Stimulated activated CD8-positive, alpha-beta memory T cell treated with anti-CD3 and anti-CD28 coated beads, Interleukin-15, amount 100 ng/mL, for 4 hours (primary cell): ENCODE measurements around the gene KRTAP1-1.
"Not testable (repeated sequence)": the region's sequence is repeated elsewhere in the genome, so short reads cannot be mapped to it uniquely, and the experiment has no call there.

Source experiments
- DNase-seq, 2 donors: peaks; one replicate each; pipeline ENCODE4 v3.0.0-alpha.2; 2020; ENCODE audit warnings: low read depth in 2 of 2

Gene KRTAP1-1

GRCh38 chr17:41012326-41013120 lies 28.7 kb downstream of the KRTAP1-1 start:
- DNase-seq: no peak

- DNase-seq: no peak
Observed at GRCh38 chr17:41010441-41010840, 30.8 kb downstream of the KRTAP1-1 start.

GRCh38 chr17:41009936-41010335 lies 31.3 kb downstream of the KRTAP1-1 start:
- no peak for DNase-seq

GRCh38 chr17:41009301-41009760 lies 31.9 kb downstream of the KRTAP1-1 start:
- DNase-seq: no peak

- DNase-seq: no peak
Observed at GRCh38 chr17:41008811-41009210, 32.4 kb downstream of the KRTAP1-1 start, which contains the start of gene KRTAP3-1. KRTAP3-1 (minus strand) TSS chr17:41009128; CDS start chr17:41009074, 54 bp downstream.

GRCh38 chr17:41004397-41004796 lies 36.9 kb downstream of the KRTAP1-1 start:
- DNase-seq: no peak

- DNase-seq: no peak
Observed at GRCh38 chr17:41003926-41004325, 37.3 kb downstream of the KRTAP1-1 start.

- no peak for DNase-seq
Observed at GRCh38 chr17:41002814-41003213, 38.4 kb downstream of the KRTAP1-1 start.

GRCh38 chr17:41001795-41002194 lies 39.5 kb downstream of the KRTAP1-1 start:
- no peak for DNase-seq

GRCh38 chr17:40999563-40999962 lies 41.7 kb downstream of the KRTAP1-1 start, which contains the start of gene KRTAP3-2:
KRTAP3-2 (minus strand) TSS chr17:40999906; CDS start chr17:40999853, 53 bp downstream.
- DNase-seq: not testable (repeated sequence)

GRCh38 chr17:40997361-40997760 lies 43.9 kb downstream of the KRTAP1-1 start:
- no peak for DNase-seq

- DNase-seq: no peak
Observed at GRCh38 chr17:40996829-40997228, 44.4 kb downstream of the KRTAP1-1 start.

- DNase-seq: no peak
Observed at GRCh38 chr17:40995116-40995515, 46.1 kb downstream of the KRTAP1-1 start.

GRCh38 chr17:40993839-40994238 lies 47.4 kb downstream of the KRTAP1-1 start, which contains the start of gene KRTAP3-3:
KRTAP3-3 (minus strand) TSS chr17:40994164; CDS start chr17:40994097, 67 bp downstream.
- DNase-seq: no peak

- no peak for DNase-seq
Observed at GRCh38 chr17:40993084-40993483, 48.2 kb downstream of the KRTAP1-1 start.

- DNase-seq: no peak
Observed at GRCh38 chr17:40992666-40993065, 48.6 kb downstream of the KRTAP1-1 start.
